HCEC 1CT (cell line): ENCODE results near the gene AMPD1.

ENCODE experiments used
- DNase-seq: peaks from one replicate; pipeline ENCODE4 v3.0.0-alpha.2; 2017

AMPD1 gene

GRCh38 chr1:114696810-114697209 is 1.5 kb upstream of the AMPD1 start:
- no peak for DNase-seq

- no peak for DNase-seq
These were observed 621 bp downstream of the AMPD1 start for GRCh38 chr1:114694540-114695310.

GRCh38 chr1:114692947-114693346 is 2.4 kb downstream of the AMPD1 start:
- no peak for DNase-seq

GRCh38 chr1:114691061-114691460 is 4.3 kb downstream of the AMPD1 start:
- DNase-seq = no peak

- DNase-seq = no peak
These were observed 5.2 kb downstream of the AMPD1 start for GRCh38 chr1:114690148-114690547.

GRCh38 chr1:114688526-114688925 is 6.8 kb downstream of the AMPD1 start:
- DNase-seq = no peak

GRCh38 chr1:114685851-114686250 is 9.5 kb downstream of the AMPD1 start:
- DNase-seq = no peak

- no peak for DNase-seq
These were observed 17.7 kb downstream of the AMPD1 start for GRCh38 chr1:114677691-114678090.

- DNase-seq = no peak
These were observed 19.2 kb downstream of the AMPD1 start for GRCh38 chr1:114676115-114676514.

- no peak for DNase-seq
These were observed 23.4 kb downstream of the AMPD1 start for GRCh38 chr1:114671939-114672275.

GRCh38 chr1:114671011-114671938 is 24.1 kb downstream of the AMPD1 start:
- peak; percentile 50 for DNase-seq

GRCh38 chr1:114670083-114671010 is 25.0 kb downstream of the AMPD1 start:
- peak; percentile 88 for DNase-seq

GRCh38 chr1:114669562-114670082 is 25.7 kb downstream of the AMPD1 start, which contains the start of gene DENND2C:
DENND2C (minus strand) TSS chr1:114670049; CDS start chr1:114625984, 44,065 bp downstream.
- DNase-seq = peak; percentile 48

- peak; percentile 75 for DNase-seq
These were observed 26.4 kb downstream of the AMPD1 start for GRCh38 chr1:114668784-114669561.

- DNase-seq = no peak
These were observed 27.0 kb downstream of the AMPD1 start for GRCh38 chr1:114668373-114668772.

- DNase-seq = no peak
These were observed 28.4 kb downstream of the AMPD1 start for GRCh38 chr1:114666954-114667353.

GRCh38 chr1:114660238-114660637 is 35.1 kb downstream of the AMPD1 start:
- no peak for DNase-seq

GRCh38 chr1:114651893-114652292 is 43.5 kb downstream of the AMPD1 start:
- no peak for DNase-seq

GRCh38 chr1:114648503-114648902 is 46.8 kb downstream of the AMPD1 start:
- DNase-seq = no peak

GRCh38 chr1:114641377-114641776 is 54.0 kb downstream of the AMPD1 start:
- DNase-seq = no peak

GRCh38 chr1:114638910-114639309 is 56.4 kb downstream of the AMPD1 start:
- no peak for DNase-seq

GRCh38 chr1:114632427-114632826 is 62.9 kb downstream of the AMPD1 start:
- DNase-seq = no peak
